ENCODE measurements around the gene PLCXD3. TPM values are rescaled to one million over a fixed set of nuclear protein-coding genes. Genes with fewer than 3 reads are reported as not detected.

The PLCXD3 gene
- total and polyA plus RNA-seq, 9 of the 15 experiments (the other 6 are each of a cell fraction or from before 2014, with no cell fraction given), result not detected

DNA sequence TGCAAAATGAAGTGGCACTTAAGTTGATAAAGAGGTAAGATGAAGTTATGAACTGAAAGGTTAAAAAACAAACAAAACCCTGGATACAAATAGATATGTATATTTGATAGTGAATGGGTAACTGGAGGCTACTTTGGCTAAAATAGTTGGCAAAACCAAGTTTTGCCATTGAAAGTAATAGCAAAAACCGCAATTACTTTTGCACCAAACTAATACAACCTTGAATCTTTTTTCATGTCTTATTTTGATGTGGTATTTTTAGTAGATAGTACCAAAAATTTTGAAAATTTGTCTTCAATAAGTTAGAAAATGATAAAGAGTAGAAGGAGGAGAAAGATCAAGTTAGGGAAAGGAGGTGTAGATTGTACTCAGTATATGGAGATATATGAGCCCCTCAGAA is 47.9 kb upstream of the PLCXD3 start (continued):
- TF ChIP-seq SREBF1 (IDR thresholded peaks at IDR 0.05; ENCODE audit: borderline replicate concordance, low read depth, low read length) (no peak), LCOR (CRISPR knock-in tag; IDR thresholded peaks at IDR 0.05) (no peak), HMG20B (CRISPR knock-in tag; IDR thresholded peaks at IDR 0.05) (no peak), HNRNPL (IDR thresholded peaks at IDR 0.05; ENCODE audit: low read depth, low read length) (no peak), MTF1 (CRISPR knock-in tag; IDR thresholded peaks at IDR 0.05; ENCODE audit: borderline replicate concordance) (no peak)

DNA sequence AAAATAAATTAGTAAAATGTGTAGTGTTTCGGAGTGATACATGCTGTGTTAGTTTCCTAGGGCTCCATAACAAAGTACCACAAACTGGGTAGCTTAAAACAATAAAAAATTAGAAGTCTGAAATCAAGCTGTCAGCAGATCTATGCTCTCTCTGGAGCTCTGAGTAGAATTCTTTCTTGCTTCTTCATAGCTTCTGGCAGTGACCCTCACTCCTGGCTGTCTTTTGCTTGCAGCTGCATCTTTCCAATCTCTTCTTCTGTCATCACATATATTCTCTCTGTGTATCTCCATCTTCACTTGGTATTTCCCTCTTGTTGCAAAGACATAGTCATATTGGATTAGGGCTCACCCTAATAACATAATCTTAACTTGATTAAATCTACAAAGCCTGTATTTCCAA is 37.6 kb upstream of the PLCXD3 start:
- Histone ChIP-seq H3K36me3 (ENCODE audit: control insufficient read depth, insufficient read depth, low read length) (no peaks in the 10 kb centered on the region), H4K20me1 (replicated peaks; ENCODE audit: control insufficient read depth, insufficient read depth, low read length) (no peaks in the 10 kb centered on the region), H3K4me2 (ENCODE audit: insufficient read depth, low read length) (no peak overlapping the region), H2AFZ (ENCODE audit: low read depth, low read length) (no peak overlapping the region), H3K27me3 (ENCODE audit: control insufficient read depth in 2 of 2, insufficient read depth in 2 of 2, low read length in 2 of 2) (no peaks in the 10 kb centered on the region), H3K9me3 (replicated peaks; ENCODE audit: control insufficient read depth, insufficient read depth, low read depth, low read length) (0 out of 2 replicates have a peak, but pooled peaks cover 3% of the 10 kb centered on the region), H3K9me1 (ENCODE audit: control insufficient read depth, insufficient read depth, low read length) (no peaks in the 10 kb centered on the region), H3K79me2 (ENCODE audit: control insufficient read depth, insufficient read depth, low read length) (no peaks in the 10 kb centered on the region), H3K9ac (ENCODE audit: insufficient read depth in 1 of 2, low read depth in 2 of 2, low read length in 2 of 2) (no peak overlapping the region), H3K4me1 (replicated peaks in 1 of 2; ENCODE audit: control insufficient read depth in 2 of 2, insufficient read depth in 2 of 2, low read length in 2 of 2) (no peaks in the 10 kb centered on the region), H3K4me3 (no peak overlapping the region), H3K27ac (ENCODE audit: extremely low read depth, low read depth, low read length) (no peak overlapping the region)
- ATAC-seq (no peak), FAIRE-seq (no peak), DNase-seq (ENCODE audit: extremely low read depth in 1 of 4, low spot score in 3 of 4) (no peak)
- in situ Hi-C loops (cut with MboI), result no loop called here
- BruUV-seq (replicated peaks), result no TSS peak
- intact Hi-C loops (cut with micrococcal nuclease), result no loop called here
- no peak for TF ChIP-seq ZC3H4 (CRISPR knock-in tag; IDR thresholded peaks at IDR 0.05; ENCODE audit: borderline replicate concordance)
- no peak for TF ChIP-seq ZNF586 (CRISPR knock-in tag; conservative IDR thresholded peaks at IDR 0.05)
- no peak for TF ChIP-seq SRSF3 (IDR thresholded peaks at IDR 0.05; ENCODE audit: insufficient read depth, low read length)
- TF ChIP-seq, protein P1, sequence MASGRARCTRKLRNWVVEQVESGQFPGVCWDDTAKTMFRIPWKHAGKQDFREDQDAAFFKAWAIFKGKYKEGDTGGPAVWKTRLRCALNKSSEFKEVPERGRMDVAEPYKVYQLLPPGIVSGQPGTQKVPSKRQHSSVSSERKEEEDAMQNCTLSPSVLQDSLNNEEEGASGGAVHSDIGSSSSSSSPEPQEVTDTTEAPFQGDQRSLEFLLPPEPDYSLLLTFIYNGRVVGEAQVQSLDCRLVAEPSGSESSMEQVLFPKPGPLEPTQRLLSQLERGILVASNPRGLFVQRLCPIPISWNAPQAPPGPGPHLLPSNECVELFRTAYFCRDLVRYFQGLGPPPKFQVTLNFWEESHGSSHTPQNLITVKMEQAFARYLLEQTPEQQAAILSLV (tag; IDR thresholded peaks at IDR 0.05), result no peak
- no peak for TF ChIP-seq ZNF253 (CRISPR knock-in tag; conservative IDR thresholded peaks at IDR 0.05)
- no peak for TF ChIP-seq TSC22D4 (tag; IDR thresholded peaks at IDR 0.05)
- 0% methylated on average over 1 of the region's 1 CpG for WGBS (ENCODE audit: insufficient coverage, low coverage, missing lambda C conversion rate)
- ChIA-PET CTCF (ENCODE audit: low intra/inter-chr PET ratio) (no interaction called here), POLR2A (no interaction called here)

Data from K562 (cell line).